Retinal pigment epithelial cell (primary cell): Measurements from ENCODE around the gene GALNT17.

Source experiments
- DNase-seq: peaks from one replicate; pipeline ENCODE4 v3.0.0-alpha.2; 2010; ENCODE audit warnings: low read depth
- H3K4me3 ChIP-seq: 2 replicates; pipeline ENCODE4 v1.5.1; 2011; ENCODE audit warnings: mild to moderate bottlenecking, low read length, control low read depth, moderate library complexity
- TF ChIP-seq, protein P1 (sequence below): conservative IDR thresholded peaks from 2 replicates; pipeline ENCODE4 v1.5.1; 2011; ENCODE audit warnings: low read depth, low read length, control low read depth, inconsistent platforms

GALNT17 gene

DNA sequence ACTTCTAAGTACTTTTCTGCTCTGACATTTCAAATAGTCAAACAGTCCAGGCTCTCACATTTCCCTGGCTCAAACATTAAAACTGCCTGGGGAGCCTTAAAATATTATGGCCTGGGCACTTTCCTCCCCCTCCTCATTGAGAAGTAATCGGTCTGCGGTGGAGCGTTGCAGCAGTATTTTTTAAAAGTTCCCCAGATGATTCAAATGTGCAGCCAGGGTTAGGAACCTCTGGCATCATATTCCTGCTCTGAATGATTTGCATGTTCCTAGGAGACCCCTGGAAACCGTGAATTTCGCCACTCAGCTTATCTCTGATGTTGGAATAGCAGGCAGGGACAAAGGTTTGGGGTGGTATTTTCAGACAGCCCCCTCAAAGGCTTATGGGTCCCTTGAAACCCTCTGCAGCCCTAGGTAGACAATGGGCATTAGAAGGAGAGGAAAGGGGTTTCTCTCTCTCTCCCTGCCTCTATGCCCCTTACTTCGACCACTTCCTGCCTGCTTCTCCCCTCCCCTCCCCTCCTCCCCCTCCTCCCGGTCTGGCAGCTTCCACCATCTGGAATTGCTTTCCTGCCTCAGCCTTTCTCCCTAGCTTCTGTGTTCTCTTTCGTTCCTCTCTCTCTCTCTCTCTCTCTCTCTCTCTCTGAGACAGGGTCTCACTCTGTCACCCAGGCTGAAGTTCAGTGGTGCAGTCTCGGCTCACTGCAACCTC lies 622.2 kb downstream of the GALNT17 start:
- no peak for DNase-seq
- H3K4me3 ChIP-seq: no peak overlapping the region
- TF ChIP-seq, protein P1, sequence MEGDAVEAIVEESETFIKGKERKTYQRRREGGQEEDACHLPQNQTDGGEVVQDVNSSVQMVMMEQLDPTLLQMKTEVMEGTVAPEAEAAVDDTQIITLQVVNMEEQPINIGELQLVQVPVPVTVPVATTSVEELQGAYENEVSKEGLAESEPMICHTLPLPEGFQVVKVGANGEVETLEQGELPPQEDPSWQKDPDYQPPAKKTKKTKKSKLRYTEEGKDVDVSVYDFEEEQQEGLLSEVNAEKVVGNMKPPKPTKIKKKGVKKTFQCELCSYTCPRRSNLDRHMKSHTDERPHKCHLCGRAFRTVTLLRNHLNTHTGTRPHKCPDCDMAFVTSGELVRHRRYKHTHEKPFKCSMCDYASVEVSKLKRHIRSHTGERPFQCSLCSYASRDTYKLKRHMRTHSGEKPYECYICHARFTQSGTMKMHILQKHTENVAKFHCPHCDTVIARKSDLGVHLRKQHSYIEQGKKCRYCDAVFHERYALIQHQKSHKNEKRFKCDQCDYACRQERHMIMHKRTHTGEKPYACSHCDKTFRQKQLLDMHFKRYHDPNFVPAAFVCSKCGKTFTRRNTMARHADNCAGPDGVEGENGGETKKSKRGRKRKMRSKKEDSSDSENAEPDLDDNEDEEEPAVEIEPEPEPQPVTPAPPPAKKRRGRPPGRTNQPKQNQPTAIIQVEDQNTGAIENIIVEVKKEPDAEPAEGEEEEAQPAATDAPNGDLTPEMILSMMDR: no peak

DNA sequence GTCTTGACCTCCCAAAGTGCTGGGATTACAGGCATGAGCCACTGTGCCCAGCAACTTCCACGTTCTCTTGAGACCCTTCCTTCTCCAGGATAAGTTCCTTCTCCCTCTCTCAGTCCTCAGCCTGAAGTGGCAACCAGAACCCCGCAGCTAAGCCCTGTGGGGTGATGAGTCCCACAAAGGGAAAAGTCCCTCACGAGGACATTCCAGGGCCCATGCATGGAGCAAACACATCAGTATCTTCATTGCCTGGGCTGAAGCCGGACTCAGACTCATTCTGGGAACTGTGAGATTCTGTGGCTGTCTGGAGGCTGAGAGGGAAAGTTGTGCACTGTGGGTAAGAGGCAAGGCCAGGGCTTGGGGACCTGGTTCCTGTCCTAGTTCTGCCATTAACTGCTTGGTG lies 622.9 kb downstream of the GALNT17 start:
- H3K4me3 ChIP-seq: no peak overlapping the region
- TF ChIP-seq, protein P1: no peak
- no peak for DNase-seq

DNA sequence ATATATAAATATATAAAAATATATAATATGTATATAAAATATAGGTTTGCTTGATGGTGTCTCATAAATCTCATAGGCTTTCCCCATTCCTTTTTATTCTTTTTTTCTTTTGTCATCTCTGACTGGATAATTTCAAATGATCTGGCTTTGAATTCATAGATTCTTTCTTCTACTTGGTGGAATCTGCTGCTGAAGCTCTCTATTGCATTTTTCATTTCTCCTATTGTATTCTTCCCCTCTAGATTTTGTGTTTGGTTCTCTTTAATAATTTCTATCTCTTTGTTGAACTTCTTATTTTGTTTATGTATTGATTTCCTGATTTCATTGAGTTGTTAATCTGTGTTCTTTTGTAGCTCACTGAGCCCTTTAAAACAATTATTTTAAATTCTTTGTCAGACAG lies 629.4 kb downstream of the GALNT17 start:
- TF ChIP-seq, protein P1: no peak
- DNase-seq: no peak
- H3K4me3 ChIP-seq: no peak overlapping the region
